K562 (cell line): ENCODE results near the gene ERVH48-1. TPM values are rescaled to one million over a fixed set of nuclear protein-coding genes. Genes with fewer than 3 reads are reported as not detected.

Source experiments
- DPF2 ChIP-seq: fragments of 450-650 bp; IDR thresholded peaks from 2 replicates; pipeline ENCODE4 v1.6.1; 2016
- ESRRB ChIP-seq: fragments of 250-450 bp; sonication (Bioruptor Pico); IDR thresholded peaks from 2 replicates; pipeline ENCODE4 v1.5.0; 2020; ENCODE audit warnings: mild to moderate bottlenecking, moderate library complexity, borderline replicate concordance
- HDAC8 ChIP-seq: fragments of 450-650 bp; IDR thresholded peaks from 2 replicates; pipeline ENCODE4 v1.6.1; 2016; ENCODE audit warnings: mild to moderate bottlenecking, missing genetic modification characterization, moderate library complexity, missing compliant biosample characterization
- NCOA6 ChIP-seq: fragments of 450-650 bp; IDR thresholded peaks from 2 replicates; pipeline ENCODE4 v1.6.1; 2017; ENCODE audit warnings: mild to moderate bottlenecking
- NFE2L1 ChIP-seq: fragments of 450-650 bp; IDR thresholded peaks from 2 replicates; pipeline ENCODE4 v1.6.1; 2016; ENCODE audit warnings: missing genetic modification characterization, low read depth, mild to moderate bottlenecking, missing compliant biosample characterization, moderate library complexity, borderline replicate concordance
- PHTF2 ChIP-seq: fragments of 250-450 bp; sonication (Bioruptor Pico); IDR thresholded peaks from 2 replicates; pipeline ENCODE4 v1.5.0; 2021; ENCODE audit warnings: mild to moderate bottlenecking
- SMARCA4 ChIP-seq: fragments of 450-650 bp; IDR thresholded peaks from 2 replicates; pipeline ENCODE4 v1.6.1; 2016
- SMARCE1 ChIP-seq: fragments of 450-650 bp; IDR thresholded peaks from 2 replicates; pipeline ENCODE4 v1.7.1; 2016; ENCODE audit warnings: mild to moderate bottlenecking
- TOE1 ChIP-seq, 2 experiments: fragments of 450-650 bp in 1 of 2; sonication (generic) in 1 of 2; formaldehyde crosslinking in 1 of 2; IDR thresholded peaks; 2 replicates each; pipeline versions ENCODE4 v1.7.1 to v1.8.0; 2016 to 2022; ENCODE audit warnings: borderline replicate concordance in 2 of 2, mild to moderate bottlenecking in 2 of 2, antibody characterized with exemption in 1 of 2, inconsistent platforms in 1 of 2, low read depth in 1 of 2, missing genetic modification reagents in 1 of 2, moderate library complexity in 1 of 2
- YY1 ChIP-seq, 3 experiments: IDR thresholded peaks; 2 replicates each; pipeline ENCODE4 v1.6.1; 2011; ENCODE audit warnings: low read length in 2 of 3, mild to moderate bottlenecking in 2 of 3, moderate library complexity in 2 of 3, borderline replicate concordance in 1 of 3, control low read depth in 1 of 3, low read depth in 1 of 3; ENCODE audit not compliant: insufficient read depth in 3 of 3, insufficient replicate concordance in 2 of 3, control insufficient read depth in 1 of 3, insufficient read length in 1 of 3; ENCODE audit errors: extremely low read depth in 1 of 3
- polyA plus RNA-seq, 8 experiments: library from polyadenylated mRNA; depleted of rRNA in 4 of 8; stranded (reverse) in 5 of 8; unstranded in 3 of 8; fragments of >200 nt; fragmentation: Nextera tagmentation in 2 of 8; fragmentation: Illumina TruSeq in 1 of 8; extraction: Ambion mirVana in 2 of 8; extraction: Trizol in 1 of 8; gene quantifications; 2 replicates each; pipeline versions ENCODE4 v1.2.1 to v1.2.3, GENCODE V29; 2011 to 2014; ENCODE audit warnings: inconsistent platforms in 1 of 8, missing spikeins in 1 of 8
- total RNA-seq, 7 experiments: library from RNA; depleted of rRNA in 6 of 7; stranded (reverse); fragments of >200 nt in 6 of 7; fragmentation: Illumina TruSeq in 2 of 7; extraction: Trizol in 2 of 7; gene quantifications; 2 replicates each; pipeline versions ENCODE4 v1.2.1 to v1.2.3, GENCODE V29; 2011 to 2021; ENCODE audit warnings: low replicate concordance in 1 of 7
- TF ChIP-seq, protein P1 (sequence below): sonication (generic); formaldehyde crosslinking; IDR thresholded peaks from 2 replicates; pipeline ENCODE4 v1.8.0; 2022; ENCODE audit warnings: missing genetic modification reagents, mild to moderate bottlenecking, borderline replicate concordance
- TF ChIP-seq, protein P2 (sequence below): sonication (generic); formaldehyde crosslinking; IDR thresholded peaks from 2 replicates; pipeline ENCODE4 v1.5.0; 2020; ENCODE audit warnings: missing genetic modification reagents
- TF ChIP-seq, protein P3 (sequence below), 2 experiments: fragments of 200-800 bp in 1 of 2; sonication (Bioruptor generic) in 1 of 2; sonication (generic) in 1 of 2; formaldehyde crosslinking in 1 of 2; IDR thresholded peaks in 1 of 2; conservative IDR thresholded peaks in 1 of 2; 2 replicates each; pipeline versions ENCODE4 v1.5.0 to v1.6.1; 2016 to 2020; ENCODE audit warnings: missing compliant biosample characterization in 1 of 2, missing genetic modification characterization in 1 of 2, missing genetic modification reagents in 1 of 2
- TF ChIP-seq, protein P4 (sequence below): fragments of 450-650 bp; formaldehyde crosslinking; IDR thresholded peaks from 2 replicates; pipeline ENCODE4 v1.4.0; 2022; ENCODE audit warnings: missing genetic modification characterization
- TF ChIP-seq, protein P5 (sequence below): fragments of 250-450 bp; sonication (Bioruptor Pico); IDR thresholded peaks from 2 replicates; pipeline ENCODE4 v1.8.0; 2022; ENCODE audit warnings: inconsistent platforms
- TF ChIP-seq, protein P6 (sequence below): fragments of 250-450 bp; sonication (Bioruptor Pico); IDR thresholded peaks from 2 replicates; pipeline ENCODE4 v1.5.0; 2021
- TF ChIP-seq, protein P7 (sequence below), 2 experiments: fragments of 450-650 bp; conservative IDR thresholded peaks; 2 replicates each; pipeline ENCODE4 v1.6.1; 2017; ENCODE audit warnings: mild to moderate bottlenecking in 2 of 2, moderate library complexity in 2 of 2

ERVH48-1 gene
- total and polyA plus RNA-seq, 9 of the 15 experiments (the other 6 are each of a cell fraction or from before 2014, with no cell fraction given): 0.08 to 0.49 (median 0.16) TPM; not detected in 3

DNA sequence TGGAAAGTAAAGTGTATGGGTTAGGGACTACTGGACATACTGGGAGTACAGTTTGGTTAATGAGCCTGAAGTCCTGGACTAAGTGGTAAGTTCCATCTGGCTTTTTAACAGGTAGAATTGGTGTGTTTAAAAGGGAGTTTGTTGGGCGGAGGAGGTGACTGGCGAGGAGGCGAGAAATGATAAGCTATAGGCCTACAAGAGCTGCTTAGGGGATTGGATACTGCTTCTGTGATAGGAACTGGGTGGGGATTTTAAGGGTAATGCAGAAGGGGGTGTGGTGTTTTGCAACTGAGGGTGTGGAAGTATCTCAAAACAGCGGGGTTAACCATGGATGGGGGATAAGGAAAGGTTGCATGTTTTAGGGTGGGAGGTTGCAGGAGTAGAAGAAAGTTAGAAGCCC is 3.5 kb downstream of the ERVH48-1 start (continued):
- no peak for TF ChIP-seq HDAC8 (tag)
- TF ChIP-seq, protein P1, sequence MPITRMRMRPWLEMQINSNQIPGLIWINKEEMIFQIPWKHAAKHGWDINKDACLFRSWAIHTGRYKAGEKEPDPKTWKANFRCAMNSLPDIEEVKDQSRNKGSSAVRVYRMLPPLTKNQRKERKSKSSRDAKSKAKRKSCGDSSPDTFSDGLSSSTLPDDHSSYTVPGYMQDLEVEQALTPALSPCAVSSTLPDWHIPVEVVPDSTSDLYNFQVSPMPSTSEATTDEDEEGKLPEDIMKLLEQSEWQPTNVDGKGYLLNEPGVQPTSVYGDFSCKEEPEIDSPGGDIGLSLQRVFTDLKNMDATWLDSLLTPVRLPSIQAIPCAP (CRISPR knock-in tag): no peak
- TF ChIP-seq ESRRB (CRISPR knock-in tag): no peak
- TF ChIP-seq NCOA6: no peak
- TF ChIP-seq, protein P2, sequence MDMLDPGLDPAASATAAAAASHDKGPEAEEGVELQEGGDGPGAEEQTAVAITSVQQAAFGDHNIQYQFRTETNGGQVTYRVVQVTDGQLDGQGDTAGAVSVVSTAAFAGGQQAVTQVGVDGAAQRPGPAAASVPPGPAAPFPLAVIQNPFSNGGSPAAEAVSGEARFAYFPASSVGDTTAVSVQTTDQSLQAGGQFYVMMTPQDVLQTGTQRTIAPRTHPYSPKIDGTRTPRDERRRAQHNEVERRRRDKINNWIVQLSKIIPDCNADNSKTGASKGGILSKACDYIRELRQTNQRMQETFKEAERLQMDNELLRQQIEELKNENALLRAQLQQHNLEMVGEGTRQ (CRISPR knock-in tag): no peak
- TF ChIP-seq, protein P3, sequence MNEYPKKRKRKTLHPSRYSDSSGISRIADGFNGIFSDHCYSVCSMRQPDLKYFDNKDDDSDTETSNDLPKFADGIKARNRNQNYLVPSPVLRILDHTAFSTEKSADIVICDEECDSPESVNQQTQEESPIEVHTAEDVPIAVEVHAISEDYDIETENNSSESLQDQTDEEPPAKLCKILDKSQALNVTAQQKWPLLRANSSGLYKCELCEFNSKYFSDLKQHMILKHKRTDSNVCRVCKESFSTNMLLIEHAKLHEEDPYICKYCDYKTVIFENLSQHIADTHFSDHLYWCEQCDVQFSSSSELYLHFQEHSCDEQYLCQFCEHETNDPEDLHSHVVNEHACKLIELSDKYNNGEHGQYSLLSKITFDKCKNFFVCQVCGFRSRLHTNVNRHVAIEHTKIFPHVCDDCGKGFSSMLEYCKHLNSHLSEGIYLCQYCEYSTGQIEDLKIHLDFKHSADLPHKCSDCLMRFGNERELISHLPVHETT (CRISPR knock-in tag; conservative IDR thresholded peaks at IDR 0.05 in 1 of 2, IDR thresholded peaks at IDR 0.05 in 1 of 2): no peak
- no peak for TF ChIP-seq YY1 (IDR thresholded peaks at IDR 0.05; ENCODE audit: borderline replicate concordance in 1 of 3, control insufficient read depth in 1 of 3, extremely low read depth in 1 of 3, insufficient read depth in 3 of 3, insufficient read length in 1 of 3, insufficient replicate concordance in 2 of 3, low read depth in 1 of 3, low read length in 2 of 3)
- peak; percentile 55; the same call in 1 of the 2 replicates for TF ChIP-seq DPF2
- TF ChIP-seq, protein P4, sequence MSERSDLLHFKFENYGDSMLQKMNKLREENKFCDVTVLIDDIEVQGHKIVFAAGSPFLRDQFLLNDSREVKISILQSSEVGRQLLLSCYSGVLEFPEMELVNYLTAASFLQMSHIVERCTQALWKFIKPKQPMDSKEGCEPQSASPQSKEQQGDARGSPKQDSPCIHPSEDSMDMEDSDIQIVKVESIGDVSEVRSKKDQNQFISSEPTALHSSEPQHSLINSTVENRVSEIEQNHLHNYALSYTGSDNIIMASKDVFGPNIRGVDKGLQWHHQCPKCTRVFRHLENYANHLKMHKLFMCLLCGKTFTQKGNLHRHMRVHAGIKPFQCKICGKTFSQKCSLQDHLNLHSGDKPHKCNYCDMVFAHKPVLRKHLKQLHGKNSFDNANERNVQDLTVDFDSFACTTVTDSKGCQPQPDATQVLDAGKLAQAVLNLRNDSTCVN (CRISPR knock-in tag): no peak
- 0 out of 2 replicates have a peak, but pooled peaks have one; percentile 43 for TF ChIP-seq TOE1 (IDR thresholded peaks at IDR 0.05; ENCODE audit: borderline replicate concordance)
- no peak for TF ChIP-seq TOE1 (CRISPR knock-in tag; IDR thresholded peaks at IDR 0.05; ENCODE audit: borderline replicate concordance, low read depth)
- TF ChIP-seq, protein P5, sequence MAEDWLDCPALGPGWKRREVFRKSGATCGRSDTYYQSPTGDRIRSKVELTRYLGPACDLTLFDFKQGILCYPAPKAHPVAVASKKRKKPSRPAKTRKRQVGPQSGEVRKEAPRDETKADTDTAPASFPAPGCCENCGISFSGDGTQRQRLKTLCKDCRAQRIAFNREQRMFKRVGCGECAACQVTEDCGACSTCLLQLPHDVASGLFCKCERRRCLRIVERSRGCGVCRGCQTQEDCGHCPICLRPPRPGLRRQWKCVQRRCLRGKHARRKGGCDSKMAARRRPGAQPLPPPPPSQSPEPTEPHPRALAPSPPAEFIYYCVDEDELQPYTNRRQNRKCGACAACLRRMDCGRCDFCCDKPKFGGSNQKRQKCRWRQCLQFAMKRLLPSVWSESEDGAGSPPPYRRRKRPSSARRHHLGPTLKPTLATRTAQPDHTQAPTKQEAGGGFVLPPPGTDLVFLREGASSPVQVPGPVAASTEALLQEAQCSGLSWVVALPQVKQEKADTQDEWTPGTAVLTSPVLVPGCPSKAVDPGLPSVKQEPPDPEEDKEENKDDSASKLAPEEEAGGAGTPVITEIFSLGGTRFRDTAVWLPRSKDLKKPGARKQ: no peak
- TF ChIP-seq NFE2L1: no peak
- TF ChIP-seq, protein P6, sequence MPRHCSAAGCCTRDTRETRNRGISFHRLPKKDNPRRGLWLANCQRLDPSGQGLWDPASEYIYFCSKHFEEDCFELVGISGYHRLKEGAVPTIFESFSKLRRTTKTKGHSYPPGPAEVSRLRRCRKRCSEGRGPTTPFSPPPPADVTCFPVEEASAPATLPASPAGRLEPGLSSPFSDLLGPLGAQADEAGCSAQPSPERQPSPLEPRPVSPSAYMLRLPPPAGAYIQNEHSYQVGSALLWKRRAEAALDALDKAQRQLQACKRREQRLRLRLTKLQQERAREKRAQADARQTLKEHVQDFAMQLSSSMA (CRISPR knock-in tag): no peak
- 0 out of 2 replicates have a peak, but pooled peaks have one; percentile 13 for TF ChIP-seq SMARCA4
- no peak for TF ChIP-seq PHTF2
- TF ChIP-seq, protein P7, sequence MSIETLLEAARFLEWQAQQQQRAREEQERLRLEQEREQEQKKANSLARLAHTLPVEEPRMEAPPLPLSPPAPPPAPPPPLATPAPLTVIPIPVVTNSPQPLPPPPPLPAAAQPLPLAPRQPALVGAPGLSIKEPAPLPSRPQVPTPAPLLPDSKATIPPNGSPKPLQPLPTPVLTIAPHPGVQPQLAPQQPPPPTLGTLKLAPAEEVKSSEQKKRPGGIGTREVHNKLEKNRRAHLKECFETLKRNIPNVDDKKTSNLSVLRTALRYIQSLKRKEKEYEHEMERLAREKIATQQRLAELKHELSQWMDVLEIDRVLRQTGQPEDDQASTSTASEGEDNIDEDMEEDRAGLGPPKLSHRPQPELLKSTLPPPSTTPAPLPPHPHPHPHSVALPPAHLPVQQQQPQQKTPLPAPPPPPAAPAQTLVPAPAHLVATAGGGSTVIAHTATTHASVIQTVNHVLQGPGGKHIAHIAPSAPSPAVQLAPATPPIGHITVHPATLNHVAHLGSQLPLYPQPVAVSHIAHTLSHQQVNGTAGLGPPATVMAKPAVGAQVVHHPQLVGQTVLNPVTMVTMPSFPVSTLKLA (conservative IDR thresholded peaks at IDR 0.05): 0 out of 4 replicates have a peak, but pooled peaks of 1 of the 2 experiments have one; percentile 18
- TF ChIP-seq SMARCE1: no peak
